Omental fat pad (tissue), 4 donors: ENCODE data around the gene VSIG10. TPM values are rescaled to one million over a fixed set of nuclear protein-coding genes. Genes with fewer than 3 reads are reported as not detected.

ENCODE experiments used
- ATAC-seq: fragments of 150-250 bp; one replicate; pipeline ENCODE4 v1.9.1; 2016; ENCODE audit warnings: mild to moderate bottlenecking, moderate library complexity; ENCODE audit not compliant: low FRiP score
- DNase-seq: peaks from one replicate; pipeline ENCODE4 v3.0.0-alpha.2; 2019; ENCODE audit warnings: low spot score
- total RNA-seq, 4 donors: library from RNA; depleted of rRNA; stranded (reverse); fragments of >200 nt; gene quantifications; one replicate each; pipeline ENCODE4 v1.1.0, GENCODE V29; 2016
- TF ChIP-seq, protein P1 (sequence below), 3 donors: fragments of 450-650 bp; IDR thresholded peaks; one replicate each; pipeline ENCODE4 v1.5.1; 2016 to 2017; ENCODE audit warnings: antibody characterized with exemption in 3 of 3, mild to moderate bottlenecking in 3 of 3, moderate library complexity in 2 of 3

Gene VSIG10
- total RNA-seq, 4 donors from 2014 or later, result 16.2 to 73.9 (median 28.0) TPM

- ATAC-seq, result no peak
- TF ChIP-seq, protein P1, sequence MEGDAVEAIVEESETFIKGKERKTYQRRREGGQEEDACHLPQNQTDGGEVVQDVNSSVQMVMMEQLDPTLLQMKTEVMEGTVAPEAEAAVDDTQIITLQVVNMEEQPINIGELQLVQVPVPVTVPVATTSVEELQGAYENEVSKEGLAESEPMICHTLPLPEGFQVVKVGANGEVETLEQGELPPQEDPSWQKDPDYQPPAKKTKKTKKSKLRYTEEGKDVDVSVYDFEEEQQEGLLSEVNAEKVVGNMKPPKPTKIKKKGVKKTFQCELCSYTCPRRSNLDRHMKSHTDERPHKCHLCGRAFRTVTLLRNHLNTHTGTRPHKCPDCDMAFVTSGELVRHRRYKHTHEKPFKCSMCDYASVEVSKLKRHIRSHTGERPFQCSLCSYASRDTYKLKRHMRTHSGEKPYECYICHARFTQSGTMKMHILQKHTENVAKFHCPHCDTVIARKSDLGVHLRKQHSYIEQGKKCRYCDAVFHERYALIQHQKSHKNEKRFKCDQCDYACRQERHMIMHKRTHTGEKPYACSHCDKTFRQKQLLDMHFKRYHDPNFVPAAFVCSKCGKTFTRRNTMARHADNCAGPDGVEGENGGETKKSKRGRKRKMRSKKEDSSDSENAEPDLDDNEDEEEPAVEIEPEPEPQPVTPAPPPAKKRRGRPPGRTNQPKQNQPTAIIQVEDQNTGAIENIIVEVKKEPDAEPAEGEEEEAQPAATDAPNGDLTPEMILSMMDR (IDR thresholded peaks at IDR 0.05), result no peak
- DNase-seq, result no peak
Observed at GRCh38 chr12:118126119-118126757, 22.4 kb upstream of the VSIG10 start.

DNA sequence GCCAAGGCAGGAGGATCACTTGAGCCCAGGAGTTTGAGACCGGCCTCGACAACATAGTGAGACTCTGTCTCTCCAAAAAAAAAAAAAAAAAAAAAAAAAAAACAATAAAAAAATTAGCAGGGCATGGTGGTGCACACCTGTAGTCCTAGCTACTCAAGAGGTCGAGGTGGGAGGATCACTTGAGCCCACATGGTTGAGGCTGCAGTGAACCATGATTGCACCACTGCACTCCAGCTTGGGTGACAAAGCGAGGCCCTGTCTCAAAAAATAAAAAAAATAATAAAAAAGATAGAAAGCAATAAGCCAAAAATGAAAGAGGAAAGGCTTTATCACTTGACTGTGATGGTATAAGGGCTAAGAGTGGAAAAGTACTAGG lies 21.9 kb upstream of the VSIG10 start:
- no peak for ATAC-seq
- TF ChIP-seq, protein P1 (IDR thresholded peaks at IDR 0.05), result no peak
- DNase-seq, result no peak

DNA sequence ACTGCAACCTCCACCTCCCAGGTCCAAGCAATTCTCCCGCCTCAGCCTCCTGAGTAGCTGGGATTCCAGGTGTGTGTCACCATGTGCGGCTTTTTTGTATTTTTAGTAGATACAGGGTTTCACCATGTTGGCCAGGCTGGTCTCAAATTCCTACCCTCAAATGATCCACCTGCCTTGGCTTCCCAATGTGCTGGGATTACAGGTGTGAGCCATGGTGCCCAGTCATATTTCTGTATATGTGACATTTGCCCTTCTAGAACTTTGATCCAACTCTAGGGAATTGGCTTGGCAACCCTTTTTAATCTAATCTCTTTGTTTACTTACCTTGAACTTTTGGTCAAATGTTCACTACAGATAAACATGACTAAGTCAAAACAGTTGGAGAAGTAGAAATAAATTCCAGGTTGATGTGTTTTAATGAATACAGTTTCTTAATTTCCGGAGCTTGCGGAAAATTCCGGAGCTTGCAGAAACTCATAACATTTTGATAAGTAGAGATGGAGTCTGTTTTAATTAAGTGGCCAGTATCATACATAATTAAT lies 20.6 kb upstream of the VSIG10 start:
- TF ChIP-seq, protein P1 (IDR thresholded peaks at IDR 0.05), result no peak
- ATAC-seq (no peak), DNase-seq (no peak)

DNA sequence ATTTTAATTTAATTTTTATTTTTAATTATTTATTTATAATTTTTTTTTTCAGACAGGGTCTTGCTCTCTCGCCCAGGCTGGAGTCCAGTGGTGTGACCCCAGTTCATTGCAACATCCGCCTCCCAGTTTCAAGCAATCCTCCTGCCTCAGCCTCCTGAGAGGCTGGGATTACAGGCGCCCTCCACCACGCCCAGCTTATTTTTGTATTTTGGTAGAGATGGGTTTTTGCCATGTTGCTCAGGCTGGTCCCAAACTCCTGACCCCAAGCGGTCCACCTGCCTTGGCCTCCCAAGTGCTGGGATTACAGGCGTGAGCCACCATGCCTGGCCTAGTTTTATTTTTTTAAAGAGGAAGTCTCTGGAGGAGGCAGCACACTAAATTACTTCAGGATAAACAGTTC lies 18.5 kb upstream of the VSIG10 start:
- no peak for ATAC-seq
- TF ChIP-seq, protein P1 (IDR thresholded peaks at IDR 0.05), result no peak
- no peak for DNase-seq

- peak; percentile 69 for DNase-seq
- ATAC-seq, result peak; percentile 76
- TF ChIP-seq, protein P1 (IDR thresholded peaks at IDR 0.05), result no peak
Observed at GRCh38 chr12:118120579-118121363, 17.0 kb upstream of the VSIG10 start.

GRCh38 chr12:118119449-118119879 lies 15.7 kb upstream of the VSIG10 start:
- DNase-seq (no peak), ATAC-seq (no peak)
- TF ChIP-seq, protein P1 (IDR thresholded peaks at IDR 0.05), result no peak
